ENCODE measurements around the gene ITPR2.
"Not testable (repeated sequence)": the region's sequence is repeated elsewhere in the genome, so short reads cannot be mapped to it uniquely, and the experiment has no call there.

The ITPR2 gene

GRCh38 chr12:26651036-26651435 lies 182.0 kb downstream of the ITPR2 start:
- ATAC-seq = no peak
- Mint-ChIP-seq H3K9me3 (peaks cover 0 to 10% of the 10 kb centered on the region in 2 donors), H3K4me1 (no peaks in the 10 kb centered on the region), H3K27me3 (no peaks in the 10 kb centered on the region), H3K4me3 (no peak overlapping the region), H3K27ac (peak overlapping the region in 1 of 2 donors; percentile 13)
- DNase-seq = no peak

GRCh38 chr12:26648999-26649398 lies 184.0 kb downstream of the ITPR2 start:
- Mint-ChIP-seq H3K4me3 (no peak overlapping the region), H3K9me3 (peaks cover 0 to 10% of the 10 kb centered on the region in 2 donors), H3K27ac (peak overlapping the region in 1 of 2 donors; percentile 76), H3K4me1 (no peaks in the 10 kb centered on the region), H3K27me3 (no peaks in the 10 kb centered on the region)
- ATAC-seq = no peak
- no peak for DNase-seq

GRCh38 chr12:26648584-26648983 lies 184.4 kb downstream of the ITPR2 start:
- no peaks in the 10 kb centered on the region for H3K27me3 Mint-ChIP-seq
- ATAC-seq = no peak

GRCh38 chr12:26648066-26648465 lies 184.9 kb downstream of the ITPR2 start:
- Mint-ChIP-seq H3K27ac (no peak overlapping the region), H3K27me3 (no peaks in the 10 kb centered on the region), H3K4me3 (no peak overlapping the region), H3K9me3 (peaks cover 0 to 10% of the 10 kb centered on the region in 2 donors), H3K4me1 (no peaks in the 10 kb centered on the region)
- ATAC-seq = no peak
- DNase-seq = no peak

More at GRCh38 chr12:26648584-26648983, 184.4 kb downstream of the ITPR2 start:
- H3K4me1 Mint-ChIP-seq = no peaks in the 10 kb centered on the region
- H3K4me3 Mint-ChIP-seq = no peak overlapping the region
- no peak for DNase-seq
- H3K9me3 Mint-ChIP-seq = peaks cover 0 to 10% of the 10 kb centered on the region in 2 donors
- no peak overlapping the region for H3K27ac Mint-ChIP-seq

- no peaks in the 10 kb centered on the region for H3K4me1 Mint-ChIP-seq
- no peak overlapping the region for H3K27ac Mint-ChIP-seq
- H3K4me3 Mint-ChIP-seq = no peak overlapping the region
- ATAC-seq (no peak), DNase-seq (no peak)
- no peaks in the 10 kb centered on the region for H3K27me3 Mint-ChIP-seq
- H3K9me3 Mint-ChIP-seq = peaks cover 0 to 10% of the 10 kb centered on the region in 2 donors
Observed at GRCh38 chr12:26647088-26647487, 185.9 kb downstream of the ITPR2 start.

- no peak overlapping the region for H3K4me3 Mint-ChIP-seq
- DNase-seq = no peak
Observed at GRCh38 chr12:26646571-26646970, 186.4 kb downstream of the ITPR2 start.

GRCh38 chr12:26644376-26644775 lies 188.6 kb downstream of the ITPR2 start:
- not testable (repeated sequence) for H3K4me1 Mint-ChIP-seq, DNase-seq, H3K9me3 Mint-ChIP-seq, ATAC-seq, H3K27ac Mint-ChIP-seq, H3K27me3 Mint-ChIP-seq, H3K4me3 Mint-ChIP-seq

More at GRCh38 chr12:26646571-26646970, 186.4 kb downstream of the ITPR2 start:
- no peak for ATAC-seq
- peaks cover 0 to 7% of the 10 kb centered on the region in 2 donors for H3K9me3 Mint-ChIP-seq
- H3K27me3 Mint-ChIP-seq = no peaks in the 10 kb centered on the region
- H3K4me1 Mint-ChIP-seq = no peaks in the 10 kb centered on the region
- no peak overlapping the region for H3K27ac Mint-ChIP-seq

- no peaks in the 10 kb centered on the region for H3K4me1 Mint-ChIP-seq
- no peak overlapping the region for H3K27ac Mint-ChIP-seq
- no peaks in the 10 kb centered on the region for H3K9me3 Mint-ChIP-seq
- H3K4me3 Mint-ChIP-seq = no peak overlapping the region
- ATAC-seq = no peak
- no peaks in the 10 kb centered on the region for H3K27me3 Mint-ChIP-seq
- DNase-seq = no peak
Observed at GRCh38 chr12:26643532-26644315, 189.3 kb downstream of the ITPR2 start.

GRCh38 chr12:26642361-26642760 lies 190.6 kb downstream of the ITPR2 start:
- Mint-ChIP-seq H3K27ac (no peak overlapping the region), H3K4me3 (no peak overlapping the region), H3K4me1 (no peaks in the 10 kb centered on the region), H3K27me3 (no peaks in the 10 kb centered on the region), H3K9me3 (no peaks in the 10 kb centered on the region)
- no peak for ATAC-seq
- no peak for DNase-seq

GRCh38 chr12:26636710-26637328 lies 196.2 kb downstream of the ITPR2 start:
- no peaks in the 10 kb centered on the region for H3K27me3 Mint-ChIP-seq
- ATAC-seq (no peak), DNase-seq (no peak)
- no peak overlapping the region for H3K27ac Mint-ChIP-seq
- no peak overlapping the region for H3K4me3 Mint-ChIP-seq
- peaks cover 7% of the 10 kb centered on the region for H3K4me1 Mint-ChIP-seq
- H3K9me3 Mint-ChIP-seq = no peaks in the 10 kb centered on the region

- Mint-ChIP-seq H3K4me3 (no peak overlapping the region), H3K27ac (no peak overlapping the region), H3K27me3 (no peaks in the 10 kb centered on the region), H3K4me1 (peaks cover 7% of the 10 kb centered on the region), H3K9me3 (no peaks in the 10 kb centered on the region)
- ATAC-seq = peak; percentile 54
- no peak for DNase-seq
Observed at GRCh38 chr12:26633591-26634210, 199.3 kb downstream of the ITPR2 start.

GRCh38 chr12:26632756-26633155 lies 200.2 kb downstream of the ITPR2 start:
- H3K27ac Mint-ChIP-seq = no peak overlapping the region
- no peak overlapping the region for H3K4me3 Mint-ChIP-seq
- H3K9me3 Mint-ChIP-seq = no peaks in the 10 kb centered on the region
- H3K4me1 Mint-ChIP-seq = peaks cover 7% of the 10 kb centered on the region
- no peaks in the 10 kb centered on the region for H3K27me3 Mint-ChIP-seq
- DNase-seq = no peak
- no peak for ATAC-seq

GRCh38 chr12:26631846-26632245 lies 201.1 kb downstream of the ITPR2 start:
- peaks cover 7% of the 10 kb centered on the region for H3K4me1 Mint-ChIP-seq
- no peak overlapping the region for H3K4me3 Mint-ChIP-seq
- H3K9me3 Mint-ChIP-seq = no peaks in the 10 kb centered on the region
- H3K27me3 Mint-ChIP-seq = no peaks in the 10 kb centered on the region
- DNase-seq = no peak
- no peak for ATAC-seq
- H3K27ac Mint-ChIP-seq = no peak overlapping the region

- H3K4me3 Mint-ChIP-seq = no peak overlapping the region
- ATAC-seq (no peak), DNase-seq (no peak)
- no peak overlapping the region for H3K27ac Mint-ChIP-seq
- H3K9me3 Mint-ChIP-seq = no peaks in the 10 kb centered on the region
- peaks cover 14% of the 10 kb centered on the region for H3K4me1 Mint-ChIP-seq
- no peaks in the 10 kb centered on the region for H3K27me3 Mint-ChIP-seq
Observed at GRCh38 chr12:26630546-26631027, 202.4 kb downstream of the ITPR2 start.

- H3K4me3 Mint-ChIP-seq = no peak overlapping the region
- no peaks in the 10 kb centered on the region for H3K9me3 Mint-ChIP-seq
- H3K27me3 Mint-ChIP-seq = no peaks in the 10 kb centered on the region
- peaks cover 14% of the 10 kb centered on the region for H3K4me1 Mint-ChIP-seq
- no peak for DNase-seq
- no peak overlapping the region for H3K27ac Mint-ChIP-seq
- ATAC-seq = no peak
Observed at GRCh38 chr12:26629864-26630263, 203.1 kb downstream of the ITPR2 start.

- H3K4me3 Mint-ChIP-seq = no peak overlapping the region
- DNase-seq (no peak), ATAC-seq (no peak)
- peaks cover 8% of the 10 kb centered on the region for H3K4me1 Mint-ChIP-seq
- no peaks in the 10 kb centered on the region for H3K27me3 Mint-ChIP-seq
- no peaks in the 10 kb centered on the region for H3K9me3 Mint-ChIP-seq
- H3K27ac Mint-ChIP-seq = no peak overlapping the region
Observed at GRCh38 chr12:26628234-26628633, 204.8 kb downstream of the ITPR2 start.

Measured in stimulated activated naive CD8-positive, alpha-beta T cell treated with anti-CD3 and anti-CD28 coated beads, Interleukin-15, amount 100 ng/mL, for 72 hours (primary cell).